K562 (cell line): ENCODE measurements around the gene CCT5. TPM values are rescaled to one million over a fixed set of nuclear protein-coding genes. Genes with fewer than 3 reads are reported as not detected.
A peak's percentile ranks its signal among the peaks of the same experiment; 100 is the strongest.

Experiments used
- DLX4 ChIP-seq: fragments of 250-450 bp; sonication (Bioruptor Pico); IDR thresholded peaks from 2 replicates; pipeline ENCODE4 v1.6.1; 2021; ENCODE audit warnings: mild to moderate bottlenecking
- ELF1 ChIP-seq: fragments of 200-800 bp; sonication (Bioruptor generic); IDR thresholded peaks from 2 replicates; pipeline ENCODE4 v1.6.1; 2016; ENCODE audit warnings: missing genetic modification characterization, missing compliant biosample characterization
- ESRRA ChIP-seq: fragments of 450-650 bp; IDR thresholded peaks from 2 replicates; pipeline ENCODE4 v1.6.1; 2014; ENCODE audit warnings: low read depth, mild to moderate bottlenecking, moderate library complexity, borderline replicate concordance
- HINFP ChIP-seq: fragments of 450-650 bp; conservative IDR thresholded peaks from 2 replicates; pipeline ENCODE4 v1.6.1; 2016; ENCODE audit warnings: missing genetic modification characterization, low read depth, mild to moderate bottlenecking, control low read depth, missing compliant biosample characterization
- MIER1 ChIP-seq: fragments of 450-650 bp; IDR thresholded peaks from 2 replicates; pipeline ENCODE4 v1.6.1; 2016; ENCODE audit warnings: antibody characterized with exemption, mild to moderate bottlenecking, low read depth
- NFE2L1 ChIP-seq: fragments of 450-650 bp; IDR thresholded peaks from 2 replicates; pipeline ENCODE4 v1.6.1; 2016; ENCODE audit warnings: missing genetic modification characterization, low read depth, mild to moderate bottlenecking, missing compliant biosample characterization, moderate library complexity, borderline replicate concordance
- NONO ChIP-seq, 2 experiments: fragments of 200-400 bp in 1 of 2; fragments of 450-650 bp in 1 of 2; formaldehyde crosslinking in 1 of 2; IDR thresholded peaks; 2 replicates each; pipeline ENCODE4 v1.6.1; 2017; ENCODE audit warnings: low read depth in 2 of 2, mild to moderate bottlenecking in 2 of 2, moderate library complexity in 2 of 2, low read length in 1 of 2
- REST ChIP-seq, 2 experiments: fragments of 450-650 bp; formaldehyde crosslinking in 1 of 2; IDR thresholded peaks; 2 replicates each; pipeline versions ENCODE4 v1.4.0 to v1.6.1; 2014 to 2020; ENCODE audit warnings: mild to moderate bottlenecking in 2 of 2, borderline replicate concordance in 1 of 2, low read depth in 1 of 2
- SRF ChIP-seq, 2 experiments: fragments of 250-450, 450-650 bp in 1 of 2; sonication (Bioruptor Pico) in 1 of 2; sonication (generic) in 1 of 2; formaldehyde crosslinking; IDR thresholded peaks; 2 replicates each; pipeline versions ENCODE4 v1.5.0 to v1.5.1; 2020 to 2022; ENCODE audit warnings: mild to moderate bottlenecking in 1 of 2, missing genetic modification reagents in 1 of 2
- THAP12 ChIP-seq: fragments of 250-450 bp; sonication (Bioruptor Pico); IDR thresholded peaks from 2 replicates; pipeline ENCODE4 v1.9.0; 2021; ENCODE audit warnings: mild to moderate bottlenecking, inconsistent platforms
- ZNF124 ChIP-seq: sonication (generic); formaldehyde crosslinking; IDR thresholded peaks from 2 replicates; pipeline ENCODE4 v1.8.1; 2022; ENCODE audit warnings: missing genetic modification reagents
- ZNF408 ChIP-seq: fragments of 250-450 bp; sonication (Bioruptor Pico); IDR thresholded peaks from 2 replicates; pipeline ENCODE4 v1.4.0; 2020; ENCODE audit warnings: low read depth, mild to moderate bottlenecking, moderate library complexity
- ZNF586 ChIP-seq: fragments of 450-650 bp; formaldehyde crosslinking; conservative IDR thresholded peaks from 2 replicates; pipeline ENCODE4 v1.4.0; 2020; ENCODE audit warnings: mild to moderate bottlenecking, moderate library complexity
- ZSCAN32 ChIP-seq: fragments of 450-650 bp; formaldehyde crosslinking; IDR thresholded peaks from 2 replicates; pipeline ENCODE4 v1.4.0; 2020; ENCODE audit warnings: mild to moderate bottlenecking, moderate library complexity
- polyA plus RNA-seq, 8 experiments: library from polyadenylated mRNA; depleted of rRNA in 4 of 8; stranded (reverse) in 5 of 8; unstranded in 3 of 8; fragments of >200 nt; fragmentation: Nextera tagmentation in 2 of 8; fragmentation: Illumina TruSeq in 1 of 8; extraction: Ambion mirVana in 2 of 8; extraction: Trizol in 1 of 8; gene quantifications; 2 replicates each; pipeline versions ENCODE4 v1.2.1 to v1.2.3, GENCODE V29; 2011 to 2014; ENCODE audit warnings: inconsistent platforms in 1 of 8, missing spikeins in 1 of 8
- total RNA-seq, 7 experiments: library from RNA; depleted of rRNA in 6 of 7; stranded (reverse); fragments of >200 nt in 6 of 7; fragmentation: Illumina TruSeq in 2 of 7; extraction: Trizol in 2 of 7; gene quantifications; 2 replicates each; pipeline versions ENCODE4 v1.2.1 to v1.2.3, GENCODE V29; 2011 to 2021; ENCODE audit warnings: low replicate concordance in 1 of 7

Gene CCT5
- total and polyA plus RNA-seq, 9 of the 15 experiments (the other 6 are each of a cell fraction or from before 2014, with no cell fraction given) = 782 to 1,606 (median 1,153) TPM

- TF ChIP-seq REST (IDR thresholded peaks at IDR 0.05; ENCODE audit: borderline replicate concordance) = peak; percentile 71; the same call in 1 of the 2 replicates
- no peak for TF ChIP-seq REST (CRISPR knock-in tag; IDR thresholded peaks at IDR 0.05; ENCODE audit: low read depth)
- no peak for TF ChIP-seq DLX4 (CRISPR knock-in tag)
- no peak for TF ChIP-seq ZNF124 (CRISPR knock-in tag)
- TF ChIP-seq THAP12 (CRISPR knock-in tag) = no peak
- no peak for TF ChIP-seq HINFP (tag)
- TF ChIP-seq MIER1 = no peak
- TF ChIP-seq SRF (CRISPR knock-in tag; IDR thresholded peaks at IDR 0.05) = no peak
- no peak for TF ChIP-seq ZSCAN32 (CRISPR knock-in tag)
- no peak for TF ChIP-seq ELF1 (tag)
- peak; percentile 57; the same call in 1 of the 2 replicates for TF ChIP-seq ESRRA
- TF ChIP-seq ZNF408 = no peak
- no peak for TF ChIP-seq ZNF586 (CRISPR knock-in tag)
- TF ChIP-seq NFE2L1 (tag) = no peak
- TF ChIP-seq NONO (IDR thresholded peaks at IDR 0.05; ENCODE audit: low read depth in 2 of 2, low read length in 1 of 2) = no peak
Observed at GRCh38 chr5:10304932-10305331, 54.9 kb downstream of the CCT5 start (continued).
